Lower lobe of right lung (tissue), 2 donors: ENCODE results near the gene DEXI. TPM values are rescaled to one million over a fixed set of nuclear protein-coding genes. Genes with fewer than 3 reads are reported as not detected.

Experiments
- ATAC-seq, 2 donors: fragments of 200-7000 bp; cut with Tn5 transposase; one replicate each; pipeline ENCODE4 v1.9.1; 2020 to 2022; ENCODE audit warnings: mild to moderate bottlenecking in 2 of 2, moderate library complexity in 2 of 2
- DNase-seq: peaks from one replicate; pipeline ENCODE4 v3.0.0-alpha.2; 2020
- H3K27ac ChIP-seq: fragments of 200-600 bp; one replicate; pipeline ENCODE4 v1.8.0; 2022
- H3K27me3 ChIP-seq: fragments of 200-600 bp; one replicate; pipeline ENCODE4 v1.8.0; 2022; ENCODE audit warnings: low read depth
- H3K36me3 ChIP-seq: fragments of 200-600 bp; one replicate; pipeline ENCODE4 v1.8.0; 2022; ENCODE audit warnings: mild to moderate bottlenecking
- H3K4me1 ChIP-seq: fragments of 200-600 bp; one replicate; pipeline ENCODE4 v1.8.0; 2022
- H3K4me3 ChIP-seq: fragments of 200-600 bp; one replicate; pipeline ENCODE4 v1.8.0; 2022; ENCODE audit warnings: mild to moderate bottlenecking
- H3K9me3 ChIP-seq: fragments of 200-600 bp; one replicate; pipeline ENCODE4 v1.8.0; 2022
- intact Hi-C: fragments of 100-400 bp; cut with DNase I; formaldehyde crosslinking; loops from one replicate; pipeline ENCODE4 v1.11.0; 2022
- total RNA-seq: library from RNA; stranded (reverse); fragmentation: NEBNext Ultra II Directional; extraction: Animal tissue kit (Norgen Biotek cat#: 25700); gene quantifications from one replicate; pipeline ENCODE4 v1.2.1, GENCODE V29; 2021
- TF ChIP-seq, protein P1 (sequence below): fragments of 200-600 bp; IDR thresholded peaks from one replicate; pipeline ENCODE4 v1.8.0; 2022; ENCODE audit warnings: antibody characterized with exemption, mild to moderate bottlenecking
- donor health status: DM: no; HTN: yes; CAD: no; lungs with severe emphysema.

The DEXI gene
- total RNA-seq, 1 donor from 2014 or later: 29.9 TPM

DNA sequence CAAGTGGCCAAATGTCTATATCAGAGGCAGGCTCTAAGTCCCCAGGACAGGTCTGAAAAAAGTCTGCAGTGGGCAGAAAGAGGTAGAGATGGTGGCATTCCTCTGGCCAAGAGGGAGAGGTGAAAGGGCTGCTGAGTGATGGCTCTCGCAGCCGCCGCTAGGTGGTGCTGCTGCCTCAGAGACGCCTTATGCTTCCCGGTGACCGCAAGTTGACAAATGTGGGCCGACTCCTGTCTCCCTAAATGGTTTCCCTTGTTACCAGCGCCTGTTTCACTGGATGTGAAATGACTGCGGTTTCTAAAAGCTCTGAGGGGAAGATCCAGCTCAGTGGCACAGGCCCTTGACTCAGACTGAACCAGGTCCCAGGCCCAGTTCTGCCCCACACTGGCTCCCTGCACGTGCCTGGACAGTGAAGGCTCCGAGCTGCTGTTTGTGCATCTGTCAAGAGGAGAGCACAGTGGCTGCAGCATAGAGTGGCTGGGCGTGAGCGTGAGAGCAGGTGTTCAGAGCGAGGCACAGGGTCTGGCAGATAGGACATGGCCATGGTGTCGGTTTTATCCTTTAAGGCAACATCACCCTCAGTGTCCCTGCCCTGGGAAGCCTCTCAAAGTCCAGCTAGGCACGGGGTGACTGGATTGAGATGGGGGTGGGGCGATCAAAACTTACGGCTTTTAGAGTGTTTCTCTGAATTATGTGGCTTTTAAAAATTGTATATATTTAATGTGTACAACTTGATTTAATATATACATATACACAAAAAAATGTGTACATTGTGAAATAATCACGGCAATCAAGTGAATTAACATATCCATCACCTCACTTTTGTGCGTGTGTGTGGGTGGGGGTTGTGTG, 22.0 kb upstream of the DEXI start:
- peak; percentile 92 for ATAC-seq
- Histone ChIP-seq H3K9me3 (no peaks in the 10 kb centered on the region), H3K4me3 (no peak overlapping the region), H3K27ac (no peak overlapping the region), H3K27me3 (no peaks in the 10 kb centered on the region), H3K36me3 (peaks cover 27% of the 10 kb centered on the region), H3K4me1 (peaks cover 8% of the 10 kb centered on the region)
- DNase-seq: peak; percentile 87
- intact Hi-C loops: no loop called here
- TF ChIP-seq, protein P1, sequence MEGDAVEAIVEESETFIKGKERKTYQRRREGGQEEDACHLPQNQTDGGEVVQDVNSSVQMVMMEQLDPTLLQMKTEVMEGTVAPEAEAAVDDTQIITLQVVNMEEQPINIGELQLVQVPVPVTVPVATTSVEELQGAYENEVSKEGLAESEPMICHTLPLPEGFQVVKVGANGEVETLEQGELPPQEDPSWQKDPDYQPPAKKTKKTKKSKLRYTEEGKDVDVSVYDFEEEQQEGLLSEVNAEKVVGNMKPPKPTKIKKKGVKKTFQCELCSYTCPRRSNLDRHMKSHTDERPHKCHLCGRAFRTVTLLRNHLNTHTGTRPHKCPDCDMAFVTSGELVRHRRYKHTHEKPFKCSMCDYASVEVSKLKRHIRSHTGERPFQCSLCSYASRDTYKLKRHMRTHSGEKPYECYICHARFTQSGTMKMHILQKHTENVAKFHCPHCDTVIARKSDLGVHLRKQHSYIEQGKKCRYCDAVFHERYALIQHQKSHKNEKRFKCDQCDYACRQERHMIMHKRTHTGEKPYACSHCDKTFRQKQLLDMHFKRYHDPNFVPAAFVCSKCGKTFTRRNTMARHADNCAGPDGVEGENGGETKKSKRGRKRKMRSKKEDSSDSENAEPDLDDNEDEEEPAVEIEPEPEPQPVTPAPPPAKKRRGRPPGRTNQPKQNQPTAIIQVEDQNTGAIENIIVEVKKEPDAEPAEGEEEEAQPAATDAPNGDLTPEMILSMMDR: peak; percentile 99

DNA sequence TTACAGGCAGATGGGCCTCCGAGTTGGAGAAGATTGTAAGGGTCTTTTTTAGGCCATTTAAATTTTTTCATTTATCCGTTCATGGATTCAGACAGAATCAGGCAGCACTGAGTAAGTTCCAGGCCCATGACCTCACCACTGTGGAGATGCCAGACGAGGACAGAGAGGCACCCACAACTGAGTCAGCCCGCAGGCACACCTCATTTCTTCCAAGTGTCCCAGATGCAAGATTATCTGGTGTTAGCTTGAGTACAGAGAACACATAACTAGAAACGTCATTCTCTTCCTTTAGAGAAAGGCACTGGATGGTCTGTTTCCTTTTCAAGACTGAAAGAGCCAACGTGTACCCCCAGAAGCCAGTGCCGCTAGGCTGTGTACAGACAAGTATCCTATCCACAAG, 19.0 kb upstream of the DEXI start:
- Histone ChIP-seq H3K4me1 (peaks cover 11% of the 10 kb centered on the region), H3K9me3 (no peaks in the 10 kb centered on the region), H3K27ac (no peak overlapping the region), H3K4me3 (no peak overlapping the region), H3K27me3 (no peaks in the 10 kb centered on the region), H3K36me3 (peaks cover 33% of the 10 kb centered on the region)
- TF ChIP-seq, protein P1: no peak
- intact Hi-C loops: no loop called here
- peak in 1 of 2 donors; percentile 51 for ATAC-seq
- DNase-seq: no peak

DNA sequence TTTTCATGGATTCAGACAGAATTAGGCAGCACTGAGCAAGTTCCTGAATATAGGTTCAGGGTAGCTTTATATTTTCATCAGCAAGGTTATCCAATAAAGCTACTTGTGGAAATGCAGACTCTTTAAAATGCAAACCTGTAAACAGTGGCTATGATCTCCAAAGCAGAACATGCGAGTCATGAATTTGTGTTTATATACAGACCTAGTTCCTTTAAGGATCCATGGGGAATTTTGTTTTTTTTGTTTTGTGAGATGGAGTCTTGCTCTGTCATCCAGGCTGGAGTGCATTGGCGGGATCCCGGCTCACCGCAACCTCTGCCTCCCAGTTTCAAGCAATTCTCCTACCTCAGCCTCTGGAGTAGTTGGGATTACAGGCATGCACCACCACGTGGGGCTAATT, 16.9 kb upstream of the DEXI start:
- DNase-seq: no peak
- Histone ChIP-seq H3K4me3 (no peak overlapping the region), H3K9me3 (no peaks in the 10 kb centered on the region), H3K27ac (no peak overlapping the region), H3K4me1 (peaks cover 17% of the 10 kb centered on the region), H3K27me3 (no peaks in the 10 kb centered on the region), H3K36me3 (peaks cover 33% of the 10 kb centered on the region)
- intact Hi-C loops: no loop called here
- TF ChIP-seq, protein P1: no peak
- ATAC-seq: no peak

DNA sequence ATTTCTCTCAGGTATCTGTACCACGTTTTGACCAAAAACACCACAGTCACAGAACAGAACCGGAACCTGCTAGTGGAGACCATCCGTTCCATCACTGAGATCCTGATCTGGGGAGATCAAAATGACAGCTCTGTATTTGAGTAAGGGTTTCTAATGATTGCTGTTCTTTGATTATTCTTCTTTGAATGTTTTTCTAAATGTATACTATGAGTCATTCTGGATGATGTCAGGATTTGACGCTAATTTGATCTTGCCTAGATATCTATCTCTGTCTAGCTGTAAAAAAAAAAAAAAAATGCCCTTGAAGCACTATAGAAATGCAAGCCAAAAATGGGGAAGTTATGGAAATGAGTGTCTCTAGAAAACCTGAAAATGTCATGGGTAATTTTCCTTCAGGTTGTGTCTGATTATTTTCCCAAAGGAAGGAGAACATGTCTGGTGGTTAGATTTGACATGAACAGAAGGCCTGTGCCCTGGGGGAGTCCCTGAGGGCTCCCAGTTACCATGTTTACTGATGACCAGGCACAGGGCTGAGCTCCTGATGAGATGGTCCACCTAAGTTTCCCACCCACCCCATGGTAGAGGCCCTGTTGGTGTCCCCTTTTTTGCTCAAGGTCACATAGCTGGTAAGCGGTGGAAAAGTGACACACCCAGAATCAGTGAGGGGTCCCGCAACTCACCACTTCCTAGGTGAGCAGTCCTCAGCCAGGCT, 15.7 kb upstream of the DEXI start:
- intact Hi-C loops: no loop called here
- Histone ChIP-seq H3K36me3 (peaks cover 23% of the 10 kb centered on the region), H3K4me1 (peaks cover 22% of the 10 kb centered on the region), H3K27ac (no peak overlapping the region), H3K4me3 (no peak overlapping the region), H3K9me3 (no peaks in the 10 kb centered on the region), H3K27me3 (no peaks in the 10 kb centered on the region)
- DNase-seq (no peak), ATAC-seq (no peak)
- TF ChIP-seq, protein P1: no peak

DNA sequence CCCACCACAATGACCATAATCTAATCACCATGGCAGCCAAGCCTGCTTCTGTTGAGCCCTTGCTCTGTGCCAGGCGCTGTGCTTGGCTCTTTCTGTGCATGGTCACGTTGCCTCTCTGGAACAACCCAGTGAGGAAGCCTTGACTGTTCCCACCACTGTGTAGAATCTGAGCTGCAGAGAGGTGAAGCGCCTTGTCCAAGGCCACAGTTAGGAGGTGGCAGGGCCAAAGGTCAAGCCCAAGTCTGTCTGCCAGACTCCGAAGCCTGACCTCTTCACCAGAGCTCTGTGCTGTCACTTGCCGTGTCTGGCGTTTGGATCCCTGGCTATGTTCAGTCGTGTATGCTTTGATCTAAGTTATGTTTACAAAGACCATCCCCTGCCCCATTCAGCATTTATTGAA, 12.6 kb upstream of the DEXI start:
- Histone ChIP-seq H3K4me3 (no peak overlapping the region), H3K27me3 (no peaks in the 10 kb centered on the region), H3K4me1 (peaks cover 35% of the 10 kb centered on the region), H3K9me3 (no peaks in the 10 kb centered on the region), H3K27ac (no peak overlapping the region), H3K36me3 (peaks cover 13% of the 10 kb centered on the region)
- ATAC-seq (peak in 1 of 2 donors; percentile 6), DNase-seq (no peak)
- intact Hi-C loops: no loop called here
- TF ChIP-seq, protein P1: no peak
